ENCODE data around the gene USP7. TPM values are rescaled to one million over a fixed set of nuclear protein-coding genes. Genes with fewer than 3 reads are reported as not detected.

The USP7 gene
- total and polyA plus RNA-seq, 3 donors from 2014 or later = 159 to 173 (median 172) TPM

DNA sequence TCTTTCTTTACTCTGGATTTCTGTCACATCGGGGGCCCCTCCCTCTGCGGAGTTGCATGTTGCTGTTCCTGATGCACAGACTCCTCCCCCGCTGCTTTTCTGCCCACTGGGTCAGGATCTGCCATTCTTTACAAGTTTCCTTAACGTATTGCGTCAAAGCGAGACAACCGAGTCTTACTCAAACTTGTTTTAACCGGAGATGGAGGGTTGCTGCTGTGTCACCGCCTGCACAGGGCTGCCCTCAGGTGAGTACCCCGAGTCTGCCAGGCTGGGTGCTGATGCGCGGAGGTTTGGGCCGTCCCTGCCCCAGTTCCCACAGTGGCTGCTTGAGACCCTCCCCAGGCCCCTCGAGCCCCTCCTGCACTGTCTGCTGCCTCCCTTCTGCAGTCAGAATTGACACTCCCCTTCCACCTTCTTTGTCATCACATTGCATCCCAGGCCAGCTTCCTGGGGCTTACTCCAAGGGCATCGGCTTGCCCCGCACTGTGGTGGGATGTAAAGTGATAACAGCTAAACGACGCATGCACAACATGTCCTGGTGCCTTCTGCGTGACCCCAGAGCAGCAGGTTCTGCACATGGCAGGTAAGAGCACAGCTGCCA lies 114.2 kb downstream of the USP7 start:
- no peak overlapping the region for H3K27ac ChIP-seq
- TF ChIP-seq, protein P1, sequence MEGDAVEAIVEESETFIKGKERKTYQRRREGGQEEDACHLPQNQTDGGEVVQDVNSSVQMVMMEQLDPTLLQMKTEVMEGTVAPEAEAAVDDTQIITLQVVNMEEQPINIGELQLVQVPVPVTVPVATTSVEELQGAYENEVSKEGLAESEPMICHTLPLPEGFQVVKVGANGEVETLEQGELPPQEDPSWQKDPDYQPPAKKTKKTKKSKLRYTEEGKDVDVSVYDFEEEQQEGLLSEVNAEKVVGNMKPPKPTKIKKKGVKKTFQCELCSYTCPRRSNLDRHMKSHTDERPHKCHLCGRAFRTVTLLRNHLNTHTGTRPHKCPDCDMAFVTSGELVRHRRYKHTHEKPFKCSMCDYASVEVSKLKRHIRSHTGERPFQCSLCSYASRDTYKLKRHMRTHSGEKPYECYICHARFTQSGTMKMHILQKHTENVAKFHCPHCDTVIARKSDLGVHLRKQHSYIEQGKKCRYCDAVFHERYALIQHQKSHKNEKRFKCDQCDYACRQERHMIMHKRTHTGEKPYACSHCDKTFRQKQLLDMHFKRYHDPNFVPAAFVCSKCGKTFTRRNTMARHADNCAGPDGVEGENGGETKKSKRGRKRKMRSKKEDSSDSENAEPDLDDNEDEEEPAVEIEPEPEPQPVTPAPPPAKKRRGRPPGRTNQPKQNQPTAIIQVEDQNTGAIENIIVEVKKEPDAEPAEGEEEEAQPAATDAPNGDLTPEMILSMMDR (IDR thresholded peaks at IDR 0.05) = no peak
- TF ChIP-seq POLR2A (IDR thresholded peaks at IDR 0.05) = no peak
- H3K9me3 ChIP-seq = no peaks in the 10 kb centered on the region
- 82% methylated on average over 19 of the region's 19 CpGs for WGBS, 2 donors
- H3K27me3 ChIP-seq = no peaks in the 10 kb centered on the region
- intact Hi-C loops (cut with DNase I; ENCODE audit: low total_unique reads) = no loop called here
- no peak overlapping the region for H3K4me3 ChIP-seq
- H3K36me3 ChIP-seq (ENCODE audit: low read depth, missing control alignments) = no peaks in the 10 kb centered on the region
- DNase-seq = no peak
- peaks cover 15% of the 10 kb centered on the region for H3K4me1 ChIP-seq

DNA sequence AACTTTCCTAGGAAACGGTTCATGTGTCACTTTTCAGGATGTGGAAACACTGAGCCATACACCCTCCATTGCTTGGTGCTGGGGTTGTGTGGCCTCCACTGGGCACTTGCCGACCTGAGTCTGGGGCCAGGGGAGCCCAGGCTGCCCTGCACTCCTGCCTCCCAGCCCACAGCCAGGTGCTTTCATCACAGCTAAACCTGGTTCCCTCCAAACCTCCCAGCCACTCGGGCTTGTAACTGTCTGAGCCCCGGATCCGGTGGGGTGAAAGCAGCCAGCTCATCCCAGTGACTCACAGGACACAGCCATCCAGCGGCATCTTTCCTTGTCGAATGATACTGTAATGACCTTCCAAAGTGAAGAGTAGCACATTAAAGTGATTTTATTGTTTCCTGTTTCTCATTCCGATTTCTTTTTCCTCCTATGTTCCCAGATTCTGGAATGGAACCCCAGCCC lies 114.7 kb downstream of the USP7 start:
- DNase-seq = no peak
- H3K4me1 ChIP-seq = peaks cover 15% of the 10 kb centered on the region
- intact Hi-C loops (cut with DNase I; ENCODE audit: low total_unique reads) = no loop called here
- TF ChIP-seq, protein P1 (IDR thresholded peaks at IDR 0.05) = no peak
- no peak for TF ChIP-seq POLR2A (IDR thresholded peaks at IDR 0.05)
- 76 to 89% methylated on average over 8 of the region's 8 CpGs for WGBS, 2 donors
- H3K36me3 ChIP-seq (ENCODE audit: low read depth, missing control alignments) = no peaks in the 10 kb centered on the region
- no peak overlapping the region for H3K27ac ChIP-seq
- no peak overlapping the region for H3K4me3 ChIP-seq
- no peaks in the 10 kb centered on the region for H3K27me3 ChIP-seq
- no peaks in the 10 kb centered on the region for H3K9me3 ChIP-seq

DNA sequence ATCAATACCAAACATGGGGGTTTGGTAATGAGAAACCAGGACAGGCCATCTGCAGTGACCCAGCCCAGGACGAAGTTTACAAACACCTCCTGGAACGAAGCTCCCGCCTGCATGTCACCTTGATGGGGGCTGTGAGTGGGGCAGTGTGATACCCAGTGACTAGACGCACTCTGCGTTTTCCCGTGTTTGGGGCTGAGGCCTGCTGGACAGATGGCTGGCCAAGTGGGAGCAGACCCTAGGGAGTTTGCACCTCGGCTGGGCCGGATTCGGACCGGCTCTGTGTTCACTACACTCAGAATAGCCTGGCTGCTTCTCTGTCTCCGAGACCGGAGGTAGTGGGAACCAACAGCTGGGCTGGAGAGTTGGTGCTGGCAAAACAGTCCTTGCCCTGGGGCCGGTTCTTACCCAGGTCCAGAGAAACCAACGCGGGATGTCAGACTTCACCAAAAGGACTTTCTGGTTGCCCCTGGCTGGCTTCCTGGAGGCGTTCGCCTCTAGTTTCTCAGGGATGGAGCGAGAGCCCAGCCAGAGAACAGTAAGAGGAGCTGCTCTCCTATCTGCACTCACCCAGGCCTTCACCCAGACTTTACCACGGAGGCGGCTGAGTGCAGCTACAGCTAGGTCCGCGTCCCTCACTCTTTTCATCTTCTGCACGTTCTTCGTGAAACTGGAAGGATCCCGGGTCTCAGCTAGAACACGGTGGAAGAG lies 115.3 kb downstream of the USP7 start:
- Histone ChIP-seq H3K4me3 (no peak overlapping the region), H3K36me3 (ENCODE audit: low read depth, missing control alignments) (no peaks in the 10 kb centered on the region), H3K9me3 (no peaks in the 10 kb centered on the region), H3K27me3 (no peaks in the 10 kb centered on the region), H3K4me1 (peaks cover 12% of the 10 kb centered on the region), H3K27ac (no peak overlapping the region)
- intact Hi-C loops (cut with DNase I; ENCODE audit: low total_unique reads) = no loop called here
- TF ChIP-seq, protein P1 (IDR thresholded peaks at IDR 0.05) = no peak
- 94 to 96% methylated on average over 12 to 26 of the region's 26 CpGs for WGBS, 2 donors
- DNase-seq = no peak

- Histone ChIP-seq H3K4me1 (peaks cover 5% of the 10 kb centered on the region), H3K9me3 (no peaks in the 10 kb centered on the region), H3K27ac (no peak overlapping the region), H3K36me3 (ENCODE audit: low read depth, missing control alignments) (no peaks in the 10 kb centered on the region), H3K4me3 (no peak overlapping the region), H3K27me3 (no peaks in the 10 kb centered on the region)
- intact Hi-C loops (cut with DNase I; ENCODE audit: low total_unique reads) = no loop called here
- no peak for DNase-seq
- 85 to 86% methylated on average over 6 to 15 of the region's 15 CpGs for WGBS, 2 donors
- TF ChIP-seq POLR2A (IDR thresholded peaks at IDR 0.05) = no peak
- TF ChIP-seq, protein P1 (IDR thresholded peaks at IDR 0.05) = no peak
Observed at GRCh38 chr16:8847623-8848022, 116.1 kb downstream of the USP7 start.

Data from testis (tissue), 3 donors.